B cell (primary cell): ENCODE data around the gene HAND2. TPM values are rescaled to one million over a fixed set of nuclear protein-coding genes. Genes with fewer than 3 reads are reported as not detected.

Source experiments
- ATAC-seq: fragments of 200-7000 bp; cut with Tn5 transposase; one replicate; pipeline ENCODE4 v1.10.0; 2021; ENCODE audit warnings: low read depth, mild to moderate bottlenecking, moderate number of reproducible peaks, moderate library complexity
- CTCF ChIA-PET: fragments of 350-600 bp; sonication (Branson Sonifier 250); formaldehyde crosslinking; loops from one replicate; lab custom pipeline; 2021; ENCODE audit warnings: antibody characterized with exemption, inconsistent platforms; lab: Charles Lee
- POLR2A ChIA-PET: fragments of 350-600 bp; sonication (Branson Sonifier 250); formaldehyde crosslinking; loops from one replicate; lab custom pipeline; 2021; ENCODE audit warnings: antibody characterized with exemption; lab: Charles Lee
- DNase-seq: peaks from one replicate; pipeline ENCODE4 v3.0.0; 2013
- H2AFZ ChIP-seq: 2 replicates; pipeline ENCODE4 v1.6.1; 2012; ENCODE audit warnings: mild to moderate bottlenecking, low read depth, low read length; ENCODE audit not compliant: insufficient read depth, poor library complexity, severe bottlenecking
- H3K27ac ChIP-seq, 2 donors: 1 replicate in 1 of 2; 2 replicates in 1 of 2; pipeline ENCODE4 v1.5.1; 2012 to 2013; ENCODE audit warnings: low read length in 2 of 2, mild to moderate bottlenecking in 2 of 2, moderate library complexity in 1 of 2
- H3K27me3 ChIP-seq, 4 experiments: fragments of 200-600 bp in 1 of 4; sonication (generic) in 1 of 4; replicated peaks in 1 of 4; 1 replicate in 2 of 4; 2 replicates in 2 of 4; pipeline versions ENCODE4 v1.6.1 to v1.7.0; 2013 to 2016; ENCODE audit warnings: low read length in 3 of 4, mild to moderate bottlenecking in 2 of 4, mixed read lengths in 1 of 4, moderate library complexity in 1 of 4; ENCODE audit not compliant: insufficient read depth in 4 of 4, control insufficient read depth in 3 of 4; ENCODE audit errors: control extremely low read depth in 1 of 4
- H3K36me3 ChIP-seq, 2 experiments: replicated peaks in 1 of 2; 1 replicate in 1 of 2; 2 replicates in 1 of 2; pipeline versions ENCODE4 v1.6.1 to v1.7.1; 2013; ENCODE audit warnings: low read length in 1 of 2; ENCODE audit not compliant: insufficient read depth in 2 of 2, control insufficient read depth in 1 of 2; ENCODE audit errors: control extremely low read depth in 1 of 2, extremely low read depth in 1 of 2
- H3K4me1 ChIP-seq, 2 donors: fragments of 200-600 bp in 1 of 2; sonication (generic) in 1 of 2; 1 replicate in 1 of 2; 2 replicates in 1 of 2; pipeline versions ENCODE4 v1.5.1 to v1.6.1; 2013 to 2017; ENCODE audit warnings: low read length in 2 of 2; ENCODE audit not compliant: control insufficient read depth in 2 of 2, insufficient read depth in 2 of 2
- H3K4me2 ChIP-seq: replicated peaks from 2 replicates; pipeline ENCODE3; 2012; ENCODE audit warnings: mild to moderate bottlenecking, low read depth, low read length; ENCODE audit not compliant: poor library complexity, severe bottlenecking
- H3K4me3 ChIP-seq, 5 experiments: fragments of 200-600 bp in 1 of 5; sonication (generic) in 1 of 5; 1 replicate in 3 of 5; 2 replicates in 2 of 5; pipeline versions ENCODE4 v1.5.1 to v1.7.0; 2011 to 2016; ENCODE audit warnings: low read length in 4 of 5, mild to moderate bottlenecking in 4 of 5, low read depth in 2 of 5, control low read depth in 1 of 5, moderate library complexity in 1 of 5; ENCODE audit not compliant: insufficient read depth in 1 of 5; ENCODE audit errors: control extremely low read depth in 1 of 5, extremely low read depth in 1 of 5
- H3K79me2 ChIP-seq: fragments of 200-600 bp; sonication (generic); one replicate; pipeline ENCODE4 v1.6.0; 2016; ENCODE audit warnings: low read length; ENCODE audit not compliant: control insufficient read depth, insufficient read depth
- H3K9ac ChIP-seq: fragments of 200-600 bp; sonication (generic); 2 replicates; pipeline ENCODE4 v1.6.1; 2017; ENCODE audit warnings: mild to moderate bottlenecking, low read length, moderate library complexity
- H3K9me3 ChIP-seq, 3 donors: one replicate each; pipeline versions ENCODE4 v1.6.1 to v1.7.1; 2013; ENCODE audit warnings: low read length in 2 of 3; ENCODE audit not compliant: control insufficient read depth in 2 of 3, insufficient read depth in 1 of 3; ENCODE audit errors: control extremely low read depth in 1 of 3
- H4K20me1 ChIP-seq: 2 replicates; pipeline ENCODE4 v1.6.0; 2012; ENCODE audit warnings: mild to moderate bottlenecking, low read length; ENCODE audit not compliant: insufficient read depth, control insufficient read depth, poor library complexity, severe bottlenecking
- H3K27ac Mint-ChIP-seq: one replicate; pipeline ENCODE4 v1.8.0; 2021; ENCODE audit warnings: mixed read lengths
- H3K27me3 Mint-ChIP-seq: one replicate; pipeline ENCODE4 v1.8.0; 2021; ENCODE audit warnings: mixed read lengths
- H3K4me1 Mint-ChIP-seq: one replicate; pipeline ENCODE4 v1.8.0; 2021; ENCODE audit warnings: mixed read lengths
- H3K4me3 Mint-ChIP-seq: one replicate; pipeline ENCODE4 v1.8.0; 2021; ENCODE audit warnings: mixed read lengths
- H3K9me3 Mint-ChIP-seq: one replicate; pipeline ENCODE4 v1.8.0; 2022; ENCODE audit warnings: mixed read lengths; ENCODE audit not compliant: insufficient read depth
- EZH2 ChIP-seq: IDR thresholded peaks from 2 replicates; pipeline ENCODE4 v1.6.1; 2012; ENCODE audit warnings: borderline replicate concordance, low read depth, mild to moderate bottlenecking, moderate library complexity, low read length; ENCODE audit not compliant: insufficient read depth, poor library complexity, severe bottlenecking
- WGBS: methylation state at CpG from one replicate; pipeline ENCODE4 v1.1.5; 2013; ENCODE audit warnings: missing lambda C conversion rate; ENCODE audit not compliant: insufficient coverage; 5-methylcytosine and 5-hydroxymethylcytosine counted together
- intact Hi-C: fragments of 100-400 bp; cut with micrococcal nuclease; formaldehyde crosslinking; loops from one replicate; pipeline ENCODE4 v1.10.0; 2022
- polyA plus RNA-seq: library from polyadenylated mRNA; depleted of rRNA; stranded (reverse); fragments of >200 nt; gene quantifications from 2 replicates; pipeline ENCODE4 v1.2.3, GENCODE V29; 2012
- total RNA-seq, 2 donors: library from RNA; stranded (reverse); fragments of 120-200 nt in 1 of 2; gene quantifications; 1 replicate in 1 of 2; 2 replicates in 1 of 2; pipeline versions ENCODE4 v1.2.3 to v1.2.4, GENCODE V29; 2013 to 2022
- TF ChIP-seq, protein P1 (sequence below): fragments of 200-600 bp; IDR thresholded peaks from one replicate; pipeline ENCODE4 v1.8.0; 2022; ENCODE audit warnings: antibody characterized with exemption, mild to moderate bottlenecking

The HAND2 gene
- total and polyA plus RNA-seq, 2 donors (not counting 1 experiment from before 2014, with no cell fraction given) = not detected

DNA sequence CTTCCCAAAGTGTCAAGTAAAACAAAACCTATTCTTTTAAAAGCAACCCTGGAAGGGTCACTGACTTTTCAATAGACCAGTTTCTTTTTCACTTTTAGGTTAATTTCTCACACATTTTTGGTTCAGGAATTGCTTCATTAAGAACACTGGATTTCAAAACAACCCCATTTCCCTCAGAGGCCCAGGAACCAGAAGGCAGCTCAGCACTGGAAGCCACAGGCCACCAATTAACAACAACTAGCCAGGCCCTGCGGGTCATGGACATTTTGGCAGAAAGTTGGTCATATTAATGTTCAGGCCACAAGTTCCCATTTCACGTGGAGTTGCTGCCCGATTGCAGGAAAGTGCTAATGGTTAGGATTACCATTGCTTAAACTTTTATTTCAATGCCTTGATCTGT is 39.8 kb downstream of the HAND2 start:
- no CpG with 5 or more reads among the region's 3 CpGs for WGBS
- intact Hi-C loops = no loop called here
- ChIA-PET CTCF (no interaction called here), POLR2A (no interaction called here)
- no peak overlapping the region for H2AFZ ChIP-seq
- TF ChIP-seq, protein P1, sequence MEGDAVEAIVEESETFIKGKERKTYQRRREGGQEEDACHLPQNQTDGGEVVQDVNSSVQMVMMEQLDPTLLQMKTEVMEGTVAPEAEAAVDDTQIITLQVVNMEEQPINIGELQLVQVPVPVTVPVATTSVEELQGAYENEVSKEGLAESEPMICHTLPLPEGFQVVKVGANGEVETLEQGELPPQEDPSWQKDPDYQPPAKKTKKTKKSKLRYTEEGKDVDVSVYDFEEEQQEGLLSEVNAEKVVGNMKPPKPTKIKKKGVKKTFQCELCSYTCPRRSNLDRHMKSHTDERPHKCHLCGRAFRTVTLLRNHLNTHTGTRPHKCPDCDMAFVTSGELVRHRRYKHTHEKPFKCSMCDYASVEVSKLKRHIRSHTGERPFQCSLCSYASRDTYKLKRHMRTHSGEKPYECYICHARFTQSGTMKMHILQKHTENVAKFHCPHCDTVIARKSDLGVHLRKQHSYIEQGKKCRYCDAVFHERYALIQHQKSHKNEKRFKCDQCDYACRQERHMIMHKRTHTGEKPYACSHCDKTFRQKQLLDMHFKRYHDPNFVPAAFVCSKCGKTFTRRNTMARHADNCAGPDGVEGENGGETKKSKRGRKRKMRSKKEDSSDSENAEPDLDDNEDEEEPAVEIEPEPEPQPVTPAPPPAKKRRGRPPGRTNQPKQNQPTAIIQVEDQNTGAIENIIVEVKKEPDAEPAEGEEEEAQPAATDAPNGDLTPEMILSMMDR = no peak
- no peak for TF ChIP-seq EZH2
- Mint-ChIP-seq H3K4me3 (no peak overlapping the region), H3K27ac (no peak overlapping the region), H3K27me3 (peaks cover 18% of the 10 kb centered on the region), H3K9me3 (no peaks in the 10 kb centered on the region), H3K4me1 (peaks cover 9% of the 10 kb centered on the region)
- no peaks in the 10 kb centered on the region for H3K36me3 ChIP-seq
- no peak overlapping the region for H3K4me2 ChIP-seq
- H3K4me3 ChIP-seq = no peak overlapping the region
- H3K9me3 ChIP-seq = no peaks in the 10 kb centered on the region
- no peak for DNase-seq
- H3K79me2 ChIP-seq = no peaks in the 10 kb centered on the region
- peaks cover 0 to 15% (median under 1%) of the 10 kb centered on the region in 4 experiments for H3K27me3 ChIP-seq
- no peaks in the 10 kb centered on the region for H4K20me1 ChIP-seq
- no peak overlapping the region for H3K9ac ChIP-seq
- H3K4me1 ChIP-seq = peaks cover 4 to 8% of the 10 kb centered on the region in 2 donors
- H3K27ac ChIP-seq = no peak overlapping the region
- ATAC-seq = no peak

DNA sequence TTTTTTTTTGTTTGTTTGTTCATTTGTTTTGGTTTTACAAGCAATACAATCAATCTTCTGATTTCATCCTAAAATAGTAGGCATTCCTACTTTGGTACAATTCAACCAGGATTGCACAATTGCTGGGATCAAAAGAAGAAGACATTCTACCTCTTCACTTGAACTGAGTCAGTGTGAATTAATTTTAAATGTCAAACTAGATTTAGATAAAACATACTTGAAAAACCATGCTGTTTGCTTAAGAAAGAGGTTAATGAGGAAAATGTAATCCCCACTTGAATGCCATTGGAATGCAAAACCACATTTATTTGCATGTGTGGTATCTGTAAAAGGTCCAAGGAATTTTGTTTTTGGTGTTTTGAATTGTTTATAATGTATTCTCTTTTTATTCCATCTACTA is 40.5 kb downstream of the HAND2 start:
- Histone ChIP-seq H3K4me3 (no peak overlapping the region), H4K20me1 (no peaks in the 10 kb centered on the region), H3K27me3 (peaks cover 0 to 11% (median 0%) of the 10 kb centered on the region in 4 experiments), H3K9me3 (no peaks in the 10 kb centered on the region), H3K27ac (no peak overlapping the region), H3K9ac (no peak overlapping the region), H3K4me1 (peaks cover 4 to 7% of the 10 kb centered on the region in 2 donors), H3K36me3 (no peaks in the 10 kb centered on the region), H3K79me2 (no peaks in the 10 kb centered on the region), H2AFZ (no peak overlapping the region), H3K4me2 (no peak overlapping the region)
- ATAC-seq (no peak), DNase-seq (no peak)
- ChIA-PET POLR2A (no interaction called here), CTCF (no interaction called here)
- H3K27ac Mint-ChIP-seq = no peak overlapping the region
- peaks cover 7% of the 10 kb centered on the region for H3K4me1 Mint-ChIP-seq
- H3K4me3 Mint-ChIP-seq = no peak overlapping the region
- no peak for TF ChIP-seq EZH2
- TF ChIP-seq, protein P1 = no peak
- intact Hi-C loops = no loop called here
- H3K9me3 Mint-ChIP-seq = no peaks in the 10 kb centered on the region
- peaks cover 15% of the 10 kb centered on the region for H3K27me3 Mint-ChIP-seq
